Loucy (cell line): ENCODE measurements around the gene SLC4A3.
A peak's percentile ranks its signal among the peaks of the same experiment; 100 is the strongest.

Source experiments
- H2AFZ ChIP-seq: fragments of 200-600 bp; sonication (generic); 2 replicates; pipeline ENCODE4 v1.6.0; 2016; ENCODE audit warnings: antibody characterized with exemption, mild to moderate bottlenecking, low read length, moderate library complexity
- H3F3A ChIP-seq: fragments of 200-600 bp; 2 replicates; pipeline ENCODE4 v1.6.0; 2016; ENCODE audit warnings: antibody characterized with exemption, low read depth, mild to moderate bottlenecking
- H3K27me3 ChIP-seq: fragments of 200-600 bp; sonication (generic); 2 replicates; pipeline ENCODE4 v1.6.1; 2014; ENCODE audit warnings: low read length, mild to moderate bottlenecking; ENCODE audit not compliant: insufficient read depth, poor library complexity, severe bottlenecking
- H3K36me3 ChIP-seq: fragments of 200-600 bp; sonication (generic); 2 replicates; pipeline ENCODE4 v1.6.1; 2016; ENCODE audit warnings: low read length; ENCODE audit not compliant: insufficient read depth
- H3K4me1 ChIP-seq: fragments of 200-600 bp; sonication (generic); 2 replicates; pipeline ENCODE4 v1.5.1; 2014; ENCODE audit warnings: low read length, mild to moderate bottlenecking; ENCODE audit not compliant: insufficient read depth, poor library complexity, severe bottlenecking
- H3K4me2 ChIP-seq: fragments of 200-600 bp; sonication (generic); 2 replicates; pipeline ENCODE4 v1.6.0; 2014; ENCODE audit warnings: antibody characterized with exemption, low read length, low read depth, mild to moderate bottlenecking; ENCODE audit not compliant: poor library complexity, severe bottlenecking
- H3K4me3 ChIP-seq: fragments of 200-600 bp; sonication (generic); 2 replicates; pipeline ENCODE4 v1.5.1; 2014; ENCODE audit warnings: low read length, mild to moderate bottlenecking, mixed read lengths; ENCODE audit not compliant: poor library complexity, severe bottlenecking
- H3K79me2 ChIP-seq: fragments of 200-600 bp; sonication (generic); 2 replicates; pipeline ENCODE4 v1.6.1; 2014; ENCODE audit warnings: low read length; ENCODE audit not compliant: insufficient read depth
- H3K9ac ChIP-seq: fragments of 200-600 bp; sonication (generic); 2 replicates; pipeline ENCODE4 v1.6.0; 2014; ENCODE audit warnings: mild to moderate bottlenecking, low read depth, low read length, moderate library complexity; ENCODE audit not compliant: poor library complexity, severe bottlenecking
- H3K9me2 ChIP-seq: fragments of 200-600 bp; sonication (generic); replicated peaks from 2 replicates; pipeline ENCODE4 v1.6.1; 2016; ENCODE audit warnings: low read depth, low read length, mixed read lengths
- H3K9me3 ChIP-seq: fragments of 200-600 bp; sonication (generic); 2 replicates; pipeline ENCODE4 v1.6.1; 2014; ENCODE audit warnings: mild to moderate bottlenecking, antibody characterized with exemption, low read length, low read depth; ENCODE audit not compliant: insufficient read depth
- H4K20me1 ChIP-seq: fragments of 200-600 bp; sonication (generic); 2 replicates; pipeline ENCODE4 v1.6.0; 2014; ENCODE audit warnings: antibody characterized with exemption, low read length, mild to moderate bottlenecking; ENCODE audit not compliant: insufficient read depth, poor library complexity, severe bottlenecking
- CTCF ChIP-seq: fragments of 200-600 bp; sonication (generic); conservative IDR thresholded peaks from 2 replicates; pipeline ENCODE4 v1.5.1; 2014; ENCODE audit warnings: mild to moderate bottlenecking, antibody characterized with exemption, low read length
- EZH2phosphoT487 ChIP-seq: fragments of 200-600 bp; IDR thresholded peaks from 2 replicates; pipeline ENCODE4 v1.6.1; 2018; ENCODE audit warnings: antibody characterized with exemption, mild to moderate bottlenecking, moderate library complexity, borderline replicate concordance

The SLC4A3 gene

DNA sequence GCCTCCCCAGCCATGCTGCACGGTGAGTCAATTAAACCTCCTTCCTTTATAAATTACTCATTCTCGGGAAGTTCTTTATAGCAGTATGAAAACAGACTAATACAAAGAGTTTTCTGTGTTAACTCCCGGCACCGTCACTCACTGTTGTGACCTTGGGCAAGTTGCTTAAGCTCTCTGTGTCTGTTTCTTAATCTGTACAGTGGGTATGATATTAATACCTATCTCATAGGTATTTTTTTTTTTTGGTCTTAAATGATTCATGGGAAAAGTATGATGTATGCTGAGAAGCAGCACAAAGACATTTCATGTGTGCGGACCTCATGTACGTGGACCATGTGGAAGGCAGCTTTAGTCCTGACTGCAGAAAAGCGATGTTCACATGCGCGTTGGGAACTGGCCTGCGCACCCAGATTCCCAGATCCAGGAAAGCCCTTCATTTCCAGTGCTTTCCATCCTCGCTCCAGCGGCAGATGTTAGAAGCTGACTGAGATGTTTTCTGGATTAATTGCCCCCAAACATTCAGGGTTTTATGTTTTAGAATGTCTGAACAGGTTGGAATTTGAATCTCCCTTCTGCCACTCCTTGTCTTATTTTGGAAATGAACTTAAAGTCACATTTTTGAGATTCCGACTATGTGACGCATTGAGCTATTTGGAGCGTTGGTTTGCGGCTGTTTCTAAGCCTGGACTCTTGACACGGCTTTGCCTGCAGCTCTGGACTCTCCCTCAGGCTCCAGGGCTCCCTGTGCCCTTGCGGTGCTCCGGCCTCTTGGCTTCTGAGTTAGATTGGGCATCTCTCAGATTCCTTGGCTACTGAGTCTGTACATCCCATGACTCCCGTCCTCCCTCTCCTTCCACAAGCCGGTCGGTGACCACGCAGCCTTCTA is 61.4 kb downstream of the SLC4A3 start:
- Histone ChIP-seq H3K27me3 (no peaks in the 10 kb centered on the region), H3F3A (no peaks in the 10 kb centered on the region), H3K36me3 (no peaks in the 10 kb centered on the region), H3K9me3 (no peaks in the 10 kb centered on the region), H3K9me2 (no peaks in the 10 kb centered on the region), H3K9ac (no peak overlapping the region), H2AFZ (no peak overlapping the region), H3K4me1 (no peaks in the 10 kb centered on the region), H3K4me3 (no peak overlapping the region), H3K4me2 (no peak overlapping the region), H4K20me1 (no peaks in the 10 kb centered on the region), H3K79me2 (no peaks in the 10 kb centered on the region)
- TF ChIP-seq CTCF (no peak), EZH2phosphoT487 (no peak)

- H3K79me2 ChIP-seq = no peaks in the 10 kb centered on the region
- H3K36me3 ChIP-seq = no peaks in the 10 kb centered on the region
- H4K20me1 ChIP-seq = no peaks in the 10 kb centered on the region
- no peaks in the 10 kb centered on the region for H3F3A ChIP-seq
- no peak overlapping the region for H2AFZ ChIP-seq
- H3K4me3 ChIP-seq = no peak overlapping the region
- H3K9me3 ChIP-seq = no peaks in the 10 kb centered on the region
- H3K4me2 ChIP-seq = no peak overlapping the region
- TF ChIP-seq EZH2phosphoT487 = no peak
- peak; percentile 59 for TF ChIP-seq CTCF
- H3K4me1 ChIP-seq = no peaks in the 10 kb centered on the region
- H3K27me3 ChIP-seq = no peaks in the 10 kb centered on the region
- no peak overlapping the region for H3K9ac ChIP-seq
- H3K9me2 ChIP-seq = no peaks in the 10 kb centered on the region
Observed at GRCh38 chr2:219689676-219690628, 62.5 kb downstream of the SLC4A3 start.

GRCh38 chr2:219691571-219691970 is 64.1 kb downstream of the SLC4A3 start:
- Histone ChIP-seq H4K20me1 (no peaks in the 10 kb centered on the region), H3K9me2 (no peaks in the 10 kb centered on the region), H2AFZ (no peak overlapping the region), H3K79me2 (no peaks in the 10 kb centered on the region), H3F3A (no peaks in the 10 kb centered on the region), H3K36me3 (no peaks in the 10 kb centered on the region), H3K4me3 (no peak overlapping the region), H3K9ac (no peak overlapping the region), H3K4me2 (no peak overlapping the region), H3K9me3 (no peaks in the 10 kb centered on the region), H3K27me3 (no peaks in the 10 kb centered on the region), H3K4me1 (no peaks in the 10 kb centered on the region)
- TF ChIP-seq CTCF (no peak), EZH2phosphoT487 (no peak)
